NCI-H1092 (cell line): Measurements from ENCODE around the gene PIGV.

Experiments
- DNase-seq: peaks from one replicate; lab custom pipeline; 2025; lab: John Stamatoyannopoulos, UW

PIGV gene

GRCh38 chr1:26772687-26773086 lies 15.1 kb upstream of the PIGV start:
- DNase-seq = no peak

- DNase-seq = no peak
Observed at GRCh38 chr1:26774462-26774861, 13.3 kb upstream of the PIGV start.

- DNase-seq = no peak
Observed at GRCh38 chr1:26775666-26776065, 12.1 kb upstream of the PIGV start.

- no peak for DNase-seq
Observed at GRCh38 chr1:26779098-26779668, 8.6 kb upstream of the PIGV start.

- DNase-seq = no peak
Observed at GRCh38 chr1:26780344-26780957, 7.3 kb upstream of the PIGV start.

GRCh38 chr1:26781206-26781825 lies 6.4 kb upstream of the PIGV start:
- no peak for DNase-seq

- no peak for DNase-seq
Observed at GRCh38 chr1:26782521-26783212, 5.1 kb upstream of the PIGV start.

GRCh38 chr1:26783646-26784022 lies 4.1 kb upstream of the PIGV start:
- no peak for DNase-seq

- no peak for DNase-seq
Observed at GRCh38 chr1:26784023-26784871, 3.5 kb upstream of the PIGV start.

GRCh38 chr1:26784886-26785285 lies 2.9 kb upstream of the PIGV start:
- no peak for DNase-seq

GRCh38 chr1:26785611-26786436 lies 1.9 kb upstream of the PIGV start:
- DNase-seq = no peak

GRCh38 chr1:26786437-26787380 lies 1.0 kb upstream of the PIGV start:
- DNase-seq = peak; percentile 37

GRCh38 chr1:26787381-26787705 lies 407 bp upstream of the PIGV start:
- DNase-seq = peak; percentile 52

GRCh38 chr1:26788515-26788785 lies 700 bp downstream of the PIGV start:
- no peak for DNase-seq

- peak; percentile 81 for DNase-seq
Observed at GRCh38 chr1:26788836-26789611, 1.3 kb downstream of the PIGV start.

- DNase-seq = no peak
Observed at GRCh38 chr1:26789612-26789865, 1.8 kb downstream of the PIGV start.

- DNase-seq = no peak
Observed at GRCh38 chr1:26789931-26790330, 2.2 kb downstream of the PIGV start.

- DNase-seq = no peak
Observed at GRCh38 chr1:26790551-26790953, 2.8 kb downstream of the PIGV start.

- DNase-seq = no peak
Observed at GRCh38 chr1:26791148-26791547, 3.4 kb downstream of the PIGV start.

GRCh38 chr1:26791626-26792025 lies 3.9 kb downstream of the PIGV start:
- no peak for DNase-seq
